Left lung (tissue), 10 donors: ENCODE measurements around the gene FILIP1L. TPM values are rescaled to one million over a fixed set of nuclear protein-coding genes. Genes with fewer than 3 reads are reported as not detected.

Experiments
- ATAC-seq: fragments of 200-7000 bp; cut with Tn5 transposase; one replicate; pipeline ENCODE4 v1.9.1; 2020; ENCODE audit warnings: moderate library complexity
- DNase-seq, 4 donors: peaks; one replicate each; pipeline ENCODE4 v3.0.0-alpha.2; 2013 to 2020
- H3K27ac ChIP-seq, 2 donors: fragments of 200-600 bp; sonication (generic) in 1 of 2; one replicate each; pipeline versions ENCODE4 v1.5.0 to v1.8.0; 2020 to 2021
- H3K27me3 ChIP-seq, 2 donors: fragments of 200-600 bp; sonication (generic) in 1 of 2; one replicate each; pipeline versions ENCODE4 v1.5.0 to v1.8.0; 2020 to 2021
- H3K36me3 ChIP-seq, 2 donors: fragments of 200-600 bp; sonication (generic) in 1 of 2; one replicate each; pipeline versions ENCODE4 v1.5.0 to v1.8.0; 2020 to 2021
- H3K4me1 ChIP-seq, 2 donors: fragments of 200-600 bp; one replicate each; pipeline ENCODE4 v1.8.0; 2021
- H3K4me3 ChIP-seq, 2 donors: fragments of 200-600 bp; sonication (generic) in 1 of 2; one replicate each; pipeline versions ENCODE4 v1.5.0 to v1.8.0; 2020 to 2021; ENCODE audit warnings: mild to moderate bottlenecking in 1 of 2
- H3K9me3 ChIP-seq, 2 donors: fragments of 200-600 bp; sonication (generic) in 1 of 2; one replicate each; pipeline versions ENCODE4 v1.5.0 to v1.8.0; 2020 to 2021
- intact Hi-C, 2 donors: fragments of 100-400 bp; cut with DNase I; formaldehyde crosslinking; loops; one replicate each; pipeline versions ENCODE4 v1.11.2 to v1.14.2; 2022
- polyA plus RNA-seq, 6 donors: library from polyadenylated mRNA; unstranded; fragments of 120-200 nt; gene quantifications; one replicate each; pipeline ENCODE4 v1.2.1, GENCODE V29; 2013; ENCODE audit not compliant: insufficient read length in 6 of 6
- total RNA-seq, 2 donors: library from RNA; stranded (reverse); fragmentation: NEBNext Ultra II Directional; extraction: Animal tissue kit (Norgen Biotek cat#: 25700); gene quantifications; one replicate each; pipeline ENCODE4 v1.2.1, GENCODE V29; 2021
- TF ChIP-seq, protein P1 (sequence below), 2 donors: fragments of 200-600 bp; sonication (generic) in 1 of 2; IDR thresholded peaks; one replicate each; pipeline versions ENCODE4 v1.5.0 to v1.8.0; 2021; ENCODE audit warnings: antibody characterized with exemption in 2 of 2
- donor health status: DM: no; HTN: yes; CAD: no.
- donor health status: DM: no; HTN: no; CAD: no.

Gene FILIP1L
- total and polyA plus RNA-seq, 8 donors: 10.6 to 68.9 (median 14.8) TPM

DNA sequence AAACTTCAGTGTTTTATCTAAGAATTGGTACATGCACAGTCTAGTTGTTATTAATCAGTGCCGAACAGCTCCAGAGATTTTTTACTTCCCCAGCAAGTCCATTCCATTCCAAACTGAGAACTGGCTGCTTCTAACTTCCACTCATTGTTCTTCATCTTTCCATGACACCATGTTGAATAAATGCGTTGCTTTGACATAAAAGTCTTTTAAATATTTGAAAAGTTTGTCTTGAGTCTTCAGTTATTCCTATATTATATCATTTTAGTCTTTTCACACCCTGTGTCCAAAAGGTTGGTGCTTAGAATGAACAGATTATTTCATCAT is 231.2 kb downstream of the FILIP1L start:
- ATAC-seq: no peak
- Histone ChIP-seq H3K9me3 (no peaks in the 10 kb centered on the region), H3K27ac (no peak overlapping the region), H3K27me3 (no peaks in the 10 kb centered on the region), H3K36me3 (no peaks in the 10 kb centered on the region), H3K4me1 (peaks cover 2 to 12% of the 10 kb centered on the region in 2 donors), H3K4me3 (no peak overlapping the region)
- intact Hi-C loops: no loop called here
- TF ChIP-seq, protein P1, sequence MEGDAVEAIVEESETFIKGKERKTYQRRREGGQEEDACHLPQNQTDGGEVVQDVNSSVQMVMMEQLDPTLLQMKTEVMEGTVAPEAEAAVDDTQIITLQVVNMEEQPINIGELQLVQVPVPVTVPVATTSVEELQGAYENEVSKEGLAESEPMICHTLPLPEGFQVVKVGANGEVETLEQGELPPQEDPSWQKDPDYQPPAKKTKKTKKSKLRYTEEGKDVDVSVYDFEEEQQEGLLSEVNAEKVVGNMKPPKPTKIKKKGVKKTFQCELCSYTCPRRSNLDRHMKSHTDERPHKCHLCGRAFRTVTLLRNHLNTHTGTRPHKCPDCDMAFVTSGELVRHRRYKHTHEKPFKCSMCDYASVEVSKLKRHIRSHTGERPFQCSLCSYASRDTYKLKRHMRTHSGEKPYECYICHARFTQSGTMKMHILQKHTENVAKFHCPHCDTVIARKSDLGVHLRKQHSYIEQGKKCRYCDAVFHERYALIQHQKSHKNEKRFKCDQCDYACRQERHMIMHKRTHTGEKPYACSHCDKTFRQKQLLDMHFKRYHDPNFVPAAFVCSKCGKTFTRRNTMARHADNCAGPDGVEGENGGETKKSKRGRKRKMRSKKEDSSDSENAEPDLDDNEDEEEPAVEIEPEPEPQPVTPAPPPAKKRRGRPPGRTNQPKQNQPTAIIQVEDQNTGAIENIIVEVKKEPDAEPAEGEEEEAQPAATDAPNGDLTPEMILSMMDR (IDR thresholded peaks at IDR 0.05): no peak
- DNase-seq: no peak

DNA sequence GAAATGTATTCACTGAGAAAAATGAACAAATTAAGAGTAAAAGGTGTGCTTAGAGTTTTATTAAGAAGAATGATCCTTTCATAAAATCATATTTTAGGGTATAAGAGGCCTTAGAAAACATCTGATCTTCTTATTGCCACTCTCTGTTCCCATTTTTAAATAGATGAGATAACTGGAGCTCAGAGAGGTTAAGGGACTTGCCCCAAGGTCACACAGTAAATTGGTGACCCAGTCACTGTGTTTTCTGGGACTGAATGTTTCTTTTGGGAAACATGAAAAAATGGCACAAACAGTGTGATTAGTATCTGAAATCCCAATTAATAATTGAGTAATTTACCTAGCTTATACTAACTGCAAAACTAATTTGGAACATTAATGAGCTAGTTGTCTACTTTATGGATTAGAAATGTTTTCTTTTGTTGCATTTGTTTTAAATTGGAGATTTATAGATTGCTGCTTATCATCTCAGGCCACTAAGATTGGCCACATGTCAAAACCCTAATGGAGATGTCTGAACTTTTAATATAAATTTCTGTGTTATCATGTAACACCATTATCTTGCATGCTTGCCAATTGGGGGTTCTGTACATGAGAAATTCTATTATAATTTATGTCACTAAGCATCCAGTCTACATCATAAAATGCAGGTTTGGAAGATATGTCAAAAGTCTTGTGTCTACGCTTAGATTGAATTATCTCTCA is 231.7 kb downstream of the FILIP1L start:
- no peak for ATAC-seq
- no peak overlapping the region for H3K4me3 ChIP-seq
- no peaks in the 10 kb centered on the region for H3K27me3 ChIP-seq
- peaks cover 2 to 17% of the 10 kb centered on the region in 2 donors for H3K4me1 ChIP-seq
- no peaks in the 10 kb centered on the region for H3K36me3 ChIP-seq
- TF ChIP-seq, protein P1 (IDR thresholded peaks at IDR 0.05): no peak
- intact Hi-C loops: no loop called here
- H3K9me3 ChIP-seq: no peaks in the 10 kb centered on the region
- H3K27ac ChIP-seq: no peak overlapping the region
- no peak for DNase-seq

DNA sequence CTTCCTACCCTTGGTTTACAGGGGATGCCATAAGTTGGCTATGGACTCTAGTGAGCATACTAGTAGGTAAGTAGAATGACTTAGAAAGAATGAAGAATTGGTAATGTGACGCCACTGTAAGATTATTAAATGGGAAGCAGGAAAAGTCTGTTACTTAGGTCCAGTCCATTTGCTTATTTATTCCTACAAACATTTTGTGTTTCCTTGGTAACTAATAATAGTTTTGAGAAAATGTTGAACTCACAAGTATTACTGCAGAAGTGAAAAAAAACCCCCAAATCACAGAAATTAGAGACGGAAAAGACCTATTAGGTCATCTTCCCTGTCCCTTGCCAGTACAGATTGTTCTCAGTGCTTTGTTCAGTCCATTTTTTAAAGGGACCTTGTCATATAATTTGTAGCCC is 233.2 kb downstream of the FILIP1L start:
- Histone ChIP-seq H3K9me3 (no peaks in the 10 kb centered on the region), H3K27me3 (no peaks in the 10 kb centered on the region), H3K36me3 (no peaks in the 10 kb centered on the region), H3K4me1 (peaks cover 2 to 30% of the 10 kb centered on the region in 2 donors), H3K4me3 (no peak overlapping the region), H3K27ac (peak overlapping the region; percentile 50 to 52)
- peak; percentile 51 for ATAC-seq
- DNase-seq: no peak
- intact Hi-C loops: no loop called here
- TF ChIP-seq, protein P1 (IDR thresholded peaks at IDR 0.05): no peak

GRCh38 chr3:99879275-99879674 is 235.0 kb downstream of the FILIP1L start:
- no peak overlapping the region for H3K4me3 ChIP-seq
- no peak overlapping the region for H3K27ac ChIP-seq
- H3K36me3 ChIP-seq: no peaks in the 10 kb centered on the region
- DNase-seq (no peak), ATAC-seq (no peak)
- no peaks in the 10 kb centered on the region for H3K9me3 ChIP-seq
- TF ChIP-seq, protein P1 (IDR thresholded peaks at IDR 0.05): no peak
- peaks cover 2 to 40% of the 10 kb centered on the region in 2 donors for H3K4me1 ChIP-seq
- intact Hi-C loops: no loop called here
- no peaks in the 10 kb centered on the region for H3K27me3 ChIP-seq

GRCh38 chr3:99878005-99878404 is 236.3 kb downstream of the FILIP1L start:
- H3K27me3 ChIP-seq: no peaks in the 10 kb centered on the region
- no peak overlapping the region for H3K4me3 ChIP-seq
- H3K9me3 ChIP-seq: no peaks in the 10 kb centered on the region
- TF ChIP-seq, protein P1 (IDR thresholded peaks at IDR 0.05): no peak
- DNase-seq (no peak), ATAC-seq (no peak)
- intact Hi-C loops: no loop called here
- H3K36me3 ChIP-seq: no peaks in the 10 kb centered on the region
- H3K27ac ChIP-seq: peak overlapping the region in 1 of 2 donors; percentile 88
- peaks cover 2 to 52% of the 10 kb centered on the region in 2 donors for H3K4me1 ChIP-seq
